Astrocyte of the spinal cord (primary cell): ENCODE measurements around the gene VSX2.

Source experiments
- DNase-seq: peaks from one replicate; pipeline ENCODE4 v3.0.0; 2011; ENCODE audit warnings: low read depth, low spot score
- H3K4me3 ChIP-seq: 2 replicates; pipeline ENCODE4 v1.5.1; 2011; ENCODE audit warnings: low read depth, mild to moderate bottlenecking, low read length, moderate library complexity
- CTCF ChIP-seq: IDR thresholded peaks from 2 replicates; pipeline ENCODE4 v1.5.1; 2012; ENCODE audit warnings: low read depth, mild to moderate bottlenecking, low read length, inconsistent platforms
- in situ Hi-C: cut with HindIII; loops from 2 replicates; pipeline ENCODE4 v1.10.0; 2017; ENCODE audit warnings: low sequenced_read_pairs

The VSX2 gene

GRCh38 chr14:74240794-74241651, 1.8 kb downstream of the VSX2 start:
- DNase-seq: peak; percentile 4
- in situ Hi-C loops: no loop called here
- no peak for TF ChIP-seq CTCF
- no peak overlapping the region for H3K4me3 ChIP-seq

DNA sequence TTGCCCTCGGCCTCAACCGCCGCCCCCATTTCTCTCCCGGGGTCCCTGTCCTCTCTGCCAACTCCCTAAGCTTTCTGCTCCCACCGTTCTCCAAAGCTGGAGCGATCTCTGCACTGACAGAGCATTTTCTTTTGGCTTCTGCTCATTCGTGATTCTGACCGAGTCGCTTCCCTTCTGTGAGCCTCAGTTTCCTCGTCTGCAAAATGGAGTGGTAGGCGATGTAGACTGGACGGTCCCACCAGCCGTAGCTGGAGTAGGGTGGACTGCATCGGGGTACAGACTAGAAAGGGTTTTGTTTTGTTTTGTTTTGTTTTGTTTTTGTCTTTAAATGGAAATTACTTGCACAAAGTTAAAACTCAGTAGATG, 2.4 kb downstream of the VSX2 start:
- no peak overlapping the region for H3K4me3 ChIP-seq
- DNase-seq: no peak
- in situ Hi-C loops: no loop called here
- no peak for TF ChIP-seq CTCF

- DNase-seq: peak; percentile 2
- in situ Hi-C loops: no loop called here
- TF ChIP-seq CTCF: no peak
- H3K4me3 ChIP-seq: no peak overlapping the region
Measured at GRCh38 chr14:74242021-74242779, 3.0 kb downstream of the VSX2 start.

- no peak for TF ChIP-seq CTCF
- DNase-seq: no peak
- in situ Hi-C loops: no loop called here
- no peak overlapping the region for H3K4me3 ChIP-seq
Measured at GRCh38 chr14:74242780-74243042, 3.5 kb downstream of the VSX2 start.

GRCh38 chr14:74243051-74243450, 3.8 kb downstream of the VSX2 start:
- in situ Hi-C loops: no loop called here
- no peak for DNase-seq
- no peak for TF ChIP-seq CTCF
- no peak overlapping the region for H3K4me3 ChIP-seq

DNA sequence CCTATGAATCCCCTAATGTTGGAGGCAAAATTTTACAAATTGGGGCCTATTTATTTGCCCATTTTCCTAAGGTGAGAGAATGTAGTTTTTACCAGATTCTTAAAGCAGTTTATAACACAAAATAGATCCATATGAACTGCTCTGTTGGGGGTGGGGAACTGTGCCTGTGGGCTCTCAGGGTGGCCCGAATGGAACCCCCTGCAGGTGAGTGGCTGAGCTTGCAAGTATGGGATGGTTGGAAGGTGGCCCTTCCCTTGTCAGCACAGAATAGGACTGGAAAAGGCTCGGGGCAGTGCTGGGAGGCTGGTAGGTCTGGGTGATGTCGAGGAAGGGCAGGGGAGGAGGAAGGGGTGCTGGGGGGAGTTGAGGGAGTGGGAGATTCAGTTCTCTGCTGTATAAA, 4.9 kb downstream of the VSX2 start:
- in situ Hi-C loops: no loop called here
- TF ChIP-seq CTCF: peak; percentile 6
- DNase-seq: no peak
- H3K4me3 ChIP-seq: no peak overlapping the region
